GM21360 (cell line): ENCODE results near the gene SGF29.
"Not testable (repeated sequence)": the region's sequence is repeated elsewhere in the genome, so short reads cannot be mapped to it uniquely, and the experiment has no call there.

Experiments
- ATAC-seq: cut with Tn5 transposase; IDR thresholded peaks from one replicate; pipeline ENCODE4 v1.9.1; 2021; ENCODE audit warnings: mild to moderate bottlenecking, moderate library complexity; ENCODE audit not compliant: unreplicated experiment

The SGF29 gene

DNA sequence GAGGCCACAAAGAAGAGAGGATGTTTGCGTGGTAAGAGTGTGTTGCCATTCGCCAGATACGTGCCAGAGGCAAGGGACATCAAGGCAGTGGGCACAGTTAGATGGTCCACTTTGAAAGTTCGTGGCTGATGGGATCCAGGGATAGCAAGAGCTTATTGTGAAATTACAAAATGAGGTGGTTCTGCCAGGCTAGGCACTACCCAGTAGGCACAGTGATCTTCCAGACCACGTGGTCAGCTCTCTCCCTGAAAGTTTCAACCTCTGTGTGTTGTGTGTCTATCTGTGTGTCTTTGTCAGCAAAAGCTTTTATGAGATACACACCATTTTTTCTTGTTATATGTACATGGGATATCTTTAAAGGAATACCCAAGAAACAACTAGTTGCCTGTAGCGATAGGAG lies 9.5 kb downstream of the SGF29 start:
- ATAC-seq: no peak

DNA sequence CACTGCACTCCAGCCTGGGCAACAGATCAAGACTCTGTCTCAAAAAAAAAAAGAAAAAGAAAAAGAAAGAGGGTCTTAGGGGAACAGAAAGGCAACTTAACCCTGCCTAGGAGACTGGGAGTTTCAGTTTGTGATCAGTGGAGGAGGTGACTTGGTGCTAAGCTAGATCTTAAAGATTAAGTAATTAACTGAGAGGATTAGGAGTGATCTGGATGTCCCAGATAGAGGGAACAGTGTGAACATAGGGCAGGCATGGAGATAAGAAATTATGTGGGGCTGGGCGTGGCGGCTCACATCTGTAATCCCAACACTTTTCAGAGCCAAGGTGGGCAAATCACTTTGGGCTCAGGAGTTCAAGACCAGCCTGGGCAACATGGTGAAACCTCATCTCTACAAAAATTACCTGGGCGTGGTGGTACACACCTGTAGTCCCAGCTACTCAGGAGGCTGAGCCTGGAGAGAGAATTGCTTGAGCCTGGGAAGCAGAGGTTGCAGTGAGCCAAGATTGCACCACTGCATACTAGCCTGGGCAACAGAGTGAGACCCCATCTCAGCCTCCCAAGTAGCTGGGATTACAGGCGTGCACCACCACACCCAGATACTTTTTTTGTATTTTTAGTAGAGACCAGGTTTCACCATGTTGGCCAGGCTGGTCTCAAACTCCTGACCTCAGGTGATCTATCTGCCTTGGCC lies 12.7 kb downstream of the SGF29 start:
- not testable (repeated sequence) for ATAC-seq

DNA sequence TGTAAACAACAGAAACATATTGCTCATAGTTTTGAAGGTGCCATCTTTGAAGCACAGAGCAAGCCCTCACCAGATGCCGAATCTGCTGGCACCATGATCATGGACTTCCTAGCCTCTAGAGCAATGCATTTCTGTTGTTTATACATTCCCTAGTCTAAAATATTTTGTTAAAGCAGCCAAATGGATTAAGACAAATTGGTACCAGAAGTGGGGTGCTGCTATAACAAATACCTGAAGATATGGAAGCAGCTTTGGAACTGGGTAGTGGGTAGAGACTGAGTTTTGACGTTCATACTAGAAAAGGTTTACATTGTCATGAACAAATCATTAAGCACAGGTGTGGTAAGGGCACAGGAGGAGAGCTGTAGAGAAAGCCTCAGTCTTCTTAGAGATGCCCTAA lies 13.6 kb downstream of the SGF29 start:
- no peak for ATAC-seq

DNA sequence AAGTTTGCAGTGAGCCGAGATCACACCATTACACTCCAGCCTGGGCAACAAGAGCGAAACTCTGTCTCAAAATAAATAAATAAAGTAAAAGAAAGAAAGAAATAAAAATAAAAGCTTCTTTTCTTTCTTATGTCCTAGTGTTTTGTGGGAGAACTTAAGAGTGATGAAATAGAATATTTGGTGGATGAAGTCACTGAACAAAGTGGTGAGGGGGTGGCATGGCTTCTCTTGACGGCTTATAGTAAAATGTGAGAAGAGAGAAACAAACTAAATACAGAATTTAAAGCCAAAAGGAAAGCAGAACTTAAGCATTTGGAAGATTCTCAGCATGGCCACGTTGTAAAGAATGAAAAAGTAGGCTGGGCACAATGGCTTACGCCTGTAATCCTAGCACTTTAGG lies 15.3 kb downstream of the SGF29 start:
- ATAC-seq: no peak

DNA sequence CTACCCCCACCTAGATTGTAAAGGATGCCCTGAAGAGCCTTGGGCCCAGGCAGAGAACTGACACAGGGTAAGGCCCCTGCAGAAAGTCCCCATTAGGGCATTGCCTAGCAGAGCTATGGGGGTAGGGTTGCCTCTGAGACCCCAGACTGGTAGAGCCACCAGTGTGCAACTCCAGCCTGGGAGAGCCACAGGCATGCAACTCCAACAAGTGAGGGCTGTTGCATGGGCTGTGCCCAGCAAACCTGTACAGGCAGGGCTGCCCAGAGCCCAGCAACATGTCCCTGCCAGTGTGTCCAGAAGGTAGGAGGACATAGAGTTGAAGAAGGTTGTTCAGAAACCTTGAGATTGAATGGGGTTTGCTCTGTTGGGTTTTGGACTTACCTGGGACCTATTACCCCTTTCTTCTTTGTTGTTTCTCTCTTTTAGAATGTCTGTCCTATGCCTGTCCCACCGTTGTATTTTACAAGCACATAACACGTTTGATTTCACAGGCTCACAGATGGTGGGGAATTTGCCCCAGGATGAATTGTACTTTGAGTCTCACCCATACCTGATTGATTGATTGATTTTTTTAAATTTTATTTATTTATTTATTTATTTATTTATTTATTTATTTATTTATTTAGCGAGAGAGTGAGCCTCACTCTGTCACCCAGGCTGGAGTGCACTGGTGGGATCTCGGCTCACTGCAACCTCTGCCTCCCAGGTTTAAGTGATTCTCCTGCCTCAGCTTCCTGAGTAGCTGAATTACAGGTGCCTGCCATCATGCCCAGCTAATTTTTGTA lies 16.4 kb downstream of the SGF29 start:
- no peak for ATAC-seq

DNA sequence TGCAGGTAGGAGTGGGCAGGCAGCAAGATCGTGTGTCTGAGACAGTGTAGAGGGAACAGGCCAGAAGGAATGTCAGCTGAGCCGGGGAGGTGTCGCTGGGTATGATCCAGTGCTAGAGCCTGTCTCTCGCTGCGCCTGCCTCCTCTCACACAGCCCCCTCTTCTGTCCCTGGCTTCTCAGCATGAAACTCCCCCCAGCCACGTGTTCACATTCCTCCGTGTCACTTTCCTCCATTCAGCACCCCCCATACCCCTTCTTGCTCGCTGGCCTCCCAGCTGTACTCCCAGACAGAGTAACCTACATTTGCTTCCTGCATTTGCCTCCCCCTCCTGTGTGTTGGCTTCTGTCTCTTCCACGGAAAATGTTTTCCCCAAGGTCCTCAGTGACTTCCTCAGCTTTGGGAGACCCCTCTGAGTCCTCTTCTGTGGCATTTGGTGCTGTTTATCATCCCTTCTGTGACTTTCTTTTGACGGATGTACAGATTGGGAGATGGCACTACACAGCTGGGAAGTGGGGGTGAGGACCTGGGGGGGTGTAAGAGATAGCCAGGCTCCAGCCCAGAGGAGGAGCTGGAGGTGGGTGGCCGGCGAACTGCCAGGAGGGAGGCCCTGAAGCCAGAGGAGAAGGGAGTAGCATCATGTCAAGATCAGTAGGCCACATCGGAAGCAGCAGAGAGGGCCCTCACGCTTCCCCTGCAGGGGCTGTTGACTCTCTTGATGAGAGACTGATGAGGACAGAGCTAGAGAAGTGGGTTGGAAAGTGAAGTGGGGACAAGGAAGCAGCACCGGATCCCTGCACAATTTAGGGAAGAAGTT lies 19.2 kb downstream of the SGF29 start:
- ATAC-seq: no peak

DNA sequence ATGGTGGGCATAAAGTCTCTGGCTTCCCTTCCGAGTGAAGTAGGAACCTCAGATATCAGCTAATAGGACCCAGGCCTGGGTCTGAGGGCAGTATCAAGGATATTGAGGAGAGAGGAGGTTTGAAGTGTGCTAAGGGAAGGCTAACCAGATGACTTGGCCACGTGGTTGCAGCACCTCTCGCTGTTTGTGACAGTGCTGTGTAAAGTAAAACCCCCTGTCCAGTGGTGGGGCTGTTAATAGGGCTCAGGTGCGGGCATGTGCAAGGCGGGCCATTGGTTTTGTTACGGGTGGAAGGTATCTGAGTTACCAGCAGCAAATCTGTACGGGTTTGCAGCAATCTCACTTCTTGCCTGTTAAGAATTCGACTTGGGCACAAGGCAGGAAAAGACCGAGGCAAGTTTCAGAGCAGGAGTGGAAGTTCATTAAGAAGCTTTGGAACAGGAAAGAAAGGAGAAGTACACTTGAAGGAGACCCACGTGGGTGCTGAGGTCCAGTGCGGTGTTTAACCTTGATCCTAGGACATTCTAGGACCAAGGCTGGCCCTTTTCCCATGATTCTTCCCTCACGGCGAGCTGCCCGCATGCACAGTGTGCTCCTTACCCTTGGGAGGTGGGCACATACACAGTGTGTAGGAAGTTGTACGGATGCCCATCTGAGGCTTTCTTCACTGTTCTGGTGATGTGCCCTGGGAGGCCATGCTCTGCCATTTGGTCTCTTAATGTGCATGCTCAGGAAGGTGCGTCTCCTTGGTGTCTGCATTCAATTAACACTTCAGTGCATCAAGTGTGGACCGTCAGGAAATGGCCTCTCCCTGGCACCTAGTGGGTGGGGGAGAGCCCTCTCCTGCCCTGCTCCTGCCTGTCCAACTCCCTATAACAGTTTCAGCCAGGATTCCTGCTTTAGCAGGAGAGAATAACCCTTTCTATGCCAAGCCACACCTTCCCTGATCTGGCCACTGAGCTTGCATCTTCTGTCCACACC lies 20.3 kb downstream of the SGF29 start:
- ATAC-seq: no peak

DNA sequence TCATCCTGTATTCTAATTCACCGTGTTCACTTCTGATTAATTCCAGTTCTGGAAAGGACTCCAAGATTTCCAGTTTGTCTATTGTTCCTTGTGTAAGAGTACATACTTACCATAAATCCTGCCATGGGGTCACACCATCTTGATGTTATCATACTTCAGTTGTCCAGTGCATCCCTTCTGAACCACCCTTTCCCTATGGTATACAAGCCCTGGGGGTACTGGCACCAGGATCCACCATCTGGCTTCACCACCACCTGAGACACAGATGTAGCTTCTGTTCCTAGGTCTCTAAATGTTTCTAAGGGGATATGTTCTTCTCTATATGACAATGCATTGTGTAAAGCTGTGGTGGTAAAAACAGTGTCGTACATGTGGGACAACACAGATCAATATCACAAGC lies 21.2 kb downstream of the SGF29 start:
- no peak for ATAC-seq

DNA sequence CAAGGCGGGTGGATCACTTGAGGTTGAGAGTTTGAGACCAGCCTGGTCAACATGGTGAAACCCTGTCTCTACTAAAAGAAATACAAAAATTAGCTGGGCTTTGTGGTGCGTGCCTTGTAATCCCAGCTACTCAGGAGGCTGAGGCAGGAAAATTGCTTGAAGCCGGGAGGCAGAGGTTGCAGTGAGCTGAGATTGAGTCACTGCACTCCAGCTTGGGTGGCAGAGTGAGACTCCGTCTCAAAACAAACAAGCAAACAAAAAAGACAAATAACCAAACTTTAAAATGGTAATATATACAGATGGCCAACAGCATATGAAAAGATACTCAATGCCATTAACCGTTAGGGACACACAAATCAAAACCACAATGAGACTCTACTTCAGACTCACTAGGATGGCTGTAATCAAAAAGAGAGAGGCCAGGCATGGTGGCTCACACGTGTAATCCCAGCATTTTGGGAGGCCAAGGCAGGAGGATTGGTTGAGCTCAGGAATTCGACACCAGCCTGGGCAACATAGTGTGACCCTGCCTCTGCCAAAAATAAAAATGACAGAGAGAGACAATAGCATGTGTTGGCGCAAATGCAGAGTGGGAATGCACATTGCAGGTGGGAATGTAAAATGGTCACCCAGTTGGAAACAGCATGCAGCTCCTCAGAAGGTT lies 21.9 kb downstream of the SGF29 start:
- no peak for ATAC-seq

DNA sequence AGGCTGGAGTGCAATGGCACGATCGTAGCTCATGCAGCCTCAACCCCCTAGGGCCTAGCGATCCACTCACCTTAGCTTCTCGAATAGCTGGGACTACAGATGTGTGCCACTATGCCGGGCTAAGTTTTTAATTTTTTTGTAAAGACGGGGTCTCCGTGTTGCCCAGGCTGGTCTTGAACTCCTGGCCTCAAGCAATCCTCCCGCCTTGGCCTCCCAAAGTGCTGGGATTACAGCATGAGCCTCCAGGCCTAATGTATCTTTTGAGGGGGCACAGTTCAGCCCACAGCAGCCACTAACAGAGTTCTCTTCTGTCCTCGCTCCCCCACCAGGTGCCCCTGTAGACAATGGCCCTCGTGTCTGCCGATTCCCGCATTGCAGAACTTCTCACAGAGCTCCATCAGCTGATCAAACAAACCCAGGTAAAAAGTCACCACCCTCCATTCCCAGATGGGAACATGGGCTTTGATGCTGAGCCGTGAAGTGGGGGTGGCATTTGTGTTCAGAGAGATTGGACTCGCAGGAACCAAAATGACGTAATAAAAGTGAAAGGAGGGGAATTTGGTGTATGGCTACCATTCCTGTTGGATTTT lies 27.1 kb downstream of the SGF29 start:
- ATAC-seq: no peak

DNA sequence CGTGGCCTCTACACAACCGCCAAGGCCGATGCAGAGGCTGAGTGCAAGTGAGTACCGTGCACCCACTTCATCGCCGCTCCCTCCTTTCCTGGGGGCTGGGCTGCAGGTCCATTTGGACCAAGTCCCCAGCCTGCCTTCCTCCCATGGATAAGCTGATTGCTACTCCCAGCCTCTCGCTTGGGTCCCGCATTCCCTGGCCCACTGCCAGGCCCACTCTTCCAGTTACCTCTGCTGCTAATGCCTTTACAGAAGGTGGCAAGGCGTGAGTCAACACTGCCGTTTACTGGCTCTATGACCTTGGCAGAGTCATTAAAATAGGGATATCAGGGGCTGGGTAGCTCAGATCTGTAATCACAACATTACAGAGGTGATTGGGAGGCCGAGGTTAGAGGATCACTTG lies 32.0 kb downstream of the SGF29 start:
- ATAC-seq: no peak

DNA sequence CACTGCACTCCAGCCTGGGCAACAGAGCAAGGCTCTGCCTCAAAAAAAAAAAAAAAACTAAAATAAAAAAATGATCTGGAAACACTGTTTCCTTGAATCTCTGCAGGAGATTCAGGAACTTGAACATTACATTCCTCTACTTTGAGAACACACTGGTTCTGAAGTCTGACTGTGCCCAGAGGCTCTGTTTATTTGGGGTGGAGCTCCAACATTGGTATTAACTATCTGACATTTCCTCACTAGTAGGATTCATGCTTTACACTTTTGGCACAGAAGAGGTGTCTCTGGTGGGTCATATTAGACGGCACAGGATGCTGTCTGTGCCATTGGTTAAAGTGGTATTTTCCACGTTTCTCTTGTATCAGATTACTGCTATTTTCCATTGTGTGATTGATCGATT lies 32.7 kb downstream of the SGF29 start:
- ATAC-seq: no peak

DNA sequence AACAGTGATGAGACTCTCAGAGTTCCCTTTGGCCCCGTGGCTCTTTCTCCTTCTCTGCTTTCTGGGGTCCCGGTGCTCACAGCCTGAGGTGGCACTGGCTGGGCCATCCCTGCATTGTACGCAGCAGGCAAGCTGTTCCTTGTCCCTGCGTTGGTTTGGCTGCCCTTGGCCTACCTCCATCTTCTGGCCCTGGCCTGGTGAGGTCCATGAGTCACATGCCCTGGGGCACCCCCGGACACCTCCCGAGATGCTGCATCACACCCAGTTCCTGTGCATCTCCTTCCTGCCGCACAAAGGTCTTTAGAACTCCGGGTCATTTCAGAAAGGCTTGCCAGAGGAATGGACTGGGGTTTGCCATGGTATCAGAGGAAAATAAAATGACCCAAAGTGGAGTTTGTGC lies 33.7 kb downstream of the SGF29 start:
- ATAC-seq: no peak

DNA sequence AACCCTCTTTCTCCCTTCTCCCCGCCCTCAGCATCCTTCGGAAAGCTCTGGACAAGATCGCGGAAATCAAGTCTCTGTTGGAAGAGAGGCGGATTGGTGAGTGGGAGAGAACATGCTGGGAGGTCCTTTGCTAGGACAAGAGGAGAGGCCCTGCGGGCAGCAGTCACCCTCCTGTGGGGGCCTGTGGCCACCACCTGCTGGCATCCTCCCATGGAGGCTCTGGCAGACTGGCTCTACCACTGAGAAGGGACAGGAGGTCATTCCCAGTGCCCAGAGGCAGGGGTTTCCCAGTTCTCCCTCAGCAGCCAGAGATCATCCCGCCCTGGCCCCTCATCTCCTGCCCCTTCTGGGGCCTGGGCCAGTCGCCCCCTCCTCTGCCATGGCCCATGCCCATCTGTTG lies 35.3 kb downstream of the SGF29 start:
- no peak for ATAC-seq

DNA sequence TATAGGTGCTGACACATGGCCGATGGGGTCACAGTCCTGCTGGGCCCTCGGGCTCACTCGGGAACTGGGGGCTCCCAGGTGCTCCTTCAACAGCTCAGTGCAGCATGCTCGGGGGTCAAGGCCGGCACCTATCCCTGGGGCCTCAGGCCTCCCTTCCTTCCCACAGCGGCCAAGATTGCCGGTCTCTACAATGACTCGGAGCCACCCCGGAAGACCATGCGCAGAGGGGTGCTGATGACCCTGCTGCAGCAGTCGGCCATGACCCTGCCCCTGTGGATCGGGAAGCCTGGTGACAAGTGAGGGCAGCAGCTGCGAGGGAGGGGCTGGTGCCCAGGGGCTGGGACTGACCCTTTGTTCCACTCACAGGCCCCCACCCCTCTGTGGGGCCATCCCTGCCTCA lies 36.2 kb downstream of the SGF29 start:
- ATAC-seq: no peak

DNA sequence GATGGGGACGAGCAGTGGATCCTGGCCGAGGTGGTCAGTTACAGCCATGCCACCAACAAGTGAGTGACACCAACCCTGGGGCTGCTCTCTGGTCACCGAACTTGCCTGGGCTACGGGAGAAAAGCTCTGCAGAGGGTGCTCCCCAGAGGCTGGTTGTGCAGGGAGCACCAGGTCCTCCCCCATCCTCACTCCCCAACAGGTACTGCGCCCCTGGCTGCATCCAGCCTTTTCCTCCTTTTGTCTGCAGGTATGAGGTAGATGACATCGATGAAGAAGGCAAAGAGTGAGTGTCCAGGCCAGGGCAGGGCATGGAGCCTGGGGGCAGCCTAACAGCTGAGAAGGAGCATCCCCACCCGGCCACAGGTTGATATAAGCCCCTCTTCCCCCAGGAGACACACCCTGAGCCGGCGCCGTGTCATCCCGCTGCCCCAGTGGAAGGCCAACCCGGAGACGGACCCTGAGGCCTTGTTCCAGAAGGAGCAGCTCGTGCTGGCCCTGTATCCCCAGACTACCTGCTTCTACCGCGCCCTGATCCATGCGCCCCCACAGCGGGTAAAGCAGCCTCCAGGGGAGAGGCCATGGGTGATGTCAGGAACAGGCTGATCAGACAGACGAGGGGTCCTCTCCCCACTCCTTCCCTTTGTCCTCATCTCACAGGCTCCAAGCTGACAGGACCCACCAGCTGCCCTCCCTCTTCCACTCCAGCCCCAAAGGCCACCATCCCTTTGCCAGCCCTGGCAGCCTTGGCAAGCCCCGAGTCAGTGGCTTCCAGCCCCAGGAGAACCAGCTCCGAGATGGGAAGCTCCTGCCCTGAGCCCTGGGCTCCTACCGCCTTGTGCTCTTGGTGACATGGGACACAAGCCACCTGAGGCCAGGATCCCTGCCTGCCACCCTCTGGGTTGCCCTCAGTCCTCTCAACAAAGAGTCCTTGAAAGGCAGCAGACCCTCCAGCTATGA lies 36.9 kb downstream of the SGF29 start:
- no peak for ATAC-seq

DNA sequence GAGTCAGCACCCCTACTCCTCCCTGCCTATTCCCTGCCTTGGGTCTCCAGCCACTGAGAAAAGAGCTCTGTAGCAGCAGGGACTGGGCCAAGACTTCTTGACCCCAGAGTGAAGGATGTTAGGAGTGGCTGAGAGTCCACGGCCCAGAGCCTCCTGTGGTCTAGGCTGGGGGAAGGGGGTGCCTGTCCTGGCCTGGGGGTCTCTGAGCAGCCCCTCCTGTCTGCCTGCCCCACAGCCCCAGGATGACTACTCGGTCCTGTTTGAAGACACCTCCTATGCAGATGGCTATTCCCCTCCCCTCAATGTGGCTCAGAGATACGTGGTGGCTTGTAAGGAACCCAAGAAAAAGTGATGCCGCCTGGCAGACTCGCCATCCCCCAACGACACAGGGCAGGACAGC lies 37.6 kb downstream of the SGF29 start:
- ATAC-seq: no peak

DNA sequence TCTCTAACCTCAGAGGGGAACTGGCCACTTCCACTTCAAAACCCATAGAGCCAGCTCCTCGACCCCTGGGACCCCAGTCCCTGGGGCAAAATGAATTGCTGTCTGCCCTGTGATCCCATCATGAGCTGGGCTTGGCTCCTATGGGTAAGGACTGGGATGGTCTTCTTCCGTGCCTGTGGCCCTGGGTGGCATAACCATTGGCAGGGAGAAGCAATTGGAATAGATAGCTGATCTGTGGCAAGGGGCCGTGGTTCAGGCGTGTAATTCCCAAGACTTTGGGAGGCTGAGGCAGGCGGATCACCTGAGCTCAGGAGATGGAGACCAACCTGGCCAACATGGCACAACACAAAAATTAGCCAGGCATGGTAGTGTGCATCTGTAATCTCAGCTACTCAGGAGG lies 38.8 kb downstream of the SGF29 start:
- ATAC-seq: no peak
